ENCODE measurements around the gene MXRA7.

GRCh38 chr17:76690596-76691280, 20.0 kb downstream of the MXRA7 start:
- TF ChIP-seq POLR2A (IDR thresholded peaks at IDR 0.05) (no peak), CTCF (IDR thresholded peaks at IDR 0.05) (no peak)
